HG02642 (cell line): ENCODE results near the gene LIMS2.

Source experiments
- ATAC-seq: cut with Tn5 transposase; IDR thresholded peaks from one replicate; pipeline ENCODE4 v1.9.1; 2021; ENCODE audit warnings: mild to moderate bottlenecking; ENCODE audit not compliant: unreplicated experiment, poor library complexity

Gene LIMS2

GRCh38 chr2:127701651-127702394 lies 26.5 kb upstream of the LIMS2 start:
- peak; percentile 57 for ATAC-seq

GRCh38 chr2:127701193-127701650 lies 25.9 kb upstream of the LIMS2 start, which contains the start of gene SFT2D3:
TSS of gene SFT2D3 (plus strand) at chr2:127701497. CDS start at chr2:127701529, 32 bp downstream.
- ATAC-seq: peak; percentile 79

GRCh38 chr2:127700527-127701192 lies 25.3 kb upstream of the LIMS2 start:
- peak; percentile 50 for ATAC-seq

- ATAC-seq: no peak
These were observed 23.4 kb upstream of the LIMS2 start for GRCh38 chr2:127698553-127699355.

GRCh38 chr2:127697482-127698180 lies 22.3 kb upstream of the LIMS2 start:
- ATAC-seq: no peak

GRCh38 chr2:127695491-127696472 lies 20.5 kb upstream of the LIMS2 start:
- ATAC-seq: no peak

- no peak for ATAC-seq
These were observed 19.7 kb upstream of the LIMS2 start for GRCh38 chr2:127694986-127695385.

GRCh38 chr2:127690696-127691095 lies 15.4 kb upstream of the LIMS2 start:
- ATAC-seq: no peak

- no peak for ATAC-seq
These were observed 13.1 kb upstream of the LIMS2 start for GRCh38 chr2:127688405-127688804.

- no peak for ATAC-seq
These were observed 10.2 kb upstream of the LIMS2 start for GRCh38 chr2:127685410-127686080.

- ATAC-seq: no peak
These were observed 8.4 kb upstream of the LIMS2 start for GRCh38 chr2:127683757-127684156.

- no peak for ATAC-seq
These were observed 7.7 kb upstream of the LIMS2 start for GRCh38 chr2:127683056-127683455.

- no peak for ATAC-seq
These were observed 6.9 kb upstream of the LIMS2 start for GRCh38 chr2:127681976-127682857.

GRCh38 chr2:127681288-127681804 lies 6.0 kb upstream of the LIMS2 start:
- ATAC-seq: no peak

GRCh38 chr2:127680706-127681287 lies 5.5 kb upstream of the LIMS2 start:
- no peak for ATAC-seq

GRCh38 chr2:127679680-127680361 lies 4.5 kb upstream of the LIMS2 start:
- ATAC-seq: no peak
